Liver (tissue), 9 donors: Measurements from ENCODE around the gene MOV10L1. TPM values are rescaled to one million over a fixed set of nuclear protein-coding genes. Genes with fewer than 3 reads are reported as not detected.
A peak's percentile ranks its signal among the peaks of the same experiment; 100 is the strongest.

Experiments used
- DNase-seq: peaks from one replicate; pipeline ENCODE4 v3.0.0-alpha.2; 2017; ENCODE audit warnings: low spot score
- H3K27ac ChIP-seq, 2 donors: one replicate each; pipeline ENCODE4 v1.7.0; 2013; ENCODE audit warnings: inconsistent platforms in 2 of 2, low read length in 2 of 2, control low read depth in 1 of 2, low read depth in 1 of 2, mild to moderate bottlenecking in 1 of 2
- H3K27me3 ChIP-seq, 4 donors: one replicate each; pipeline versions ENCODE4 v1.6.1 to v1.7.0; 2013; ENCODE audit warnings: low read length in 3 of 4, inconsistent platforms in 1 of 4, mild to moderate bottlenecking in 1 of 4, moderate library complexity in 1 of 4; ENCODE audit not compliant: control insufficient read depth in 4 of 4, insufficient read depth in 4 of 4
- H3K36me3 ChIP-seq, 4 donors: one replicate each; pipeline versions ENCODE4 v1.6.1 to v1.7.0; 2013; ENCODE audit warnings: low read length in 3 of 4, mild to moderate bottlenecking in 3 of 4, low read depth in 1 of 4, moderate library complexity in 1 of 4; ENCODE audit not compliant: control insufficient read depth in 4 of 4, insufficient read depth in 3 of 4
- H3K4me1 ChIP-seq, 4 donors: one replicate each; pipeline versions ENCODE4 v1.6.1 to v1.7.0; 2013; ENCODE audit warnings: low read length in 3 of 4, mild to moderate bottlenecking in 3 of 4, moderate library complexity in 1 of 4; ENCODE audit not compliant: control insufficient read depth in 4 of 4, insufficient read depth in 4 of 4
- H3K4me3 ChIP-seq, 3 donors: one replicate each; pipeline versions ENCODE4 v1.6.1 to v1.7.0; 2013; ENCODE audit warnings: low read length in 3 of 3, control low read depth in 1 of 3, low read depth in 1 of 3, mild to moderate bottlenecking in 1 of 3
- H3K9ac ChIP-seq, 2 donors: one replicate each; pipeline ENCODE4 v1.7.0; 2013; ENCODE audit warnings: low read length in 2 of 2, mild to moderate bottlenecking in 2 of 2, moderate library complexity in 2 of 2, control low read depth in 1 of 2, low read depth in 1 of 2
- H3K9me3 ChIP-seq, 4 donors: one replicate each; pipeline versions ENCODE4 v1.6.1 to v1.7.0; 2013; ENCODE audit warnings: low read length in 3 of 4; ENCODE audit not compliant: control insufficient read depth in 4 of 4
- CTCF ChIP-seq: fragments of 150-350 bp; IDR thresholded peaks from 2 replicates; pipeline ENCODE4 v1.5.1; 2017; ENCODE audit warnings: improper control_type of control experiment, low read depth, low read length; ENCODE audit not compliant: missing input control
- EGR1 ChIP-seq, 2 donors: IDR thresholded peaks; 2 replicates each; pipeline ENCODE4 v1.6.1; 2016 to 2018; ENCODE audit warnings: antibody characterized with exemption in 2 of 2, low read depth in 2 of 2
- FOXA1 ChIP-seq: IDR thresholded peaks from 2 replicates; pipeline ENCODE4 v1.6.1; 2016; ENCODE audit warnings: antibody characterized with exemption
- FOXA2 ChIP-seq: IDR thresholded peaks from 2 replicates; pipeline ENCODE4 v1.6.1; 2016; ENCODE audit warnings: antibody characterized with exemption
- HNF4G ChIP-seq: IDR thresholded peaks from 2 replicates; pipeline ENCODE4 v1.6.1; 2016; ENCODE audit warnings: antibody characterized with exemption
- JUND ChIP-seq, 2 donors: IDR thresholded peaks; 2 replicates each; pipeline ENCODE4 v1.6.1; 2016; ENCODE audit warnings: antibody characterized with exemption in 2 of 2
- MAX ChIP-seq: IDR thresholded peaks from 2 replicates; pipeline ENCODE4 v1.6.1; 2016; ENCODE audit warnings: antibody characterized with exemption
- NR2F2 ChIP-seq: IDR thresholded peaks from 2 replicates; pipeline ENCODE4 v1.6.1; 2016; ENCODE audit warnings: antibody characterized with exemption
- RAD21 ChIP-seq, 2 donors: IDR thresholded peaks; 2 replicates each; pipeline ENCODE4 v1.6.1; 2016; ENCODE audit warnings: antibody characterized with exemption in 2 of 2, mild to moderate bottlenecking in 2 of 2
- RXRA ChIP-seq, 2 donors: IDR thresholded peaks; 2 replicates each; pipeline ENCODE4 v1.6.1; 2017 to 2018; ENCODE audit warnings: antibody characterized with exemption in 2 of 2, mild to moderate bottlenecking in 1 of 2
- TAF1 ChIP-seq: conservative IDR thresholded peaks from 2 replicates; pipeline ENCODE4 v1.6.1; 2016; ENCODE audit warnings: antibody characterized with exemption, mild to moderate bottlenecking
- YY1 ChIP-seq: IDR thresholded peaks from 2 replicates; pipeline ENCODE4 v1.6.1; 2016; ENCODE audit warnings: antibody characterized with exemption, mild to moderate bottlenecking
- ZBTB33 ChIP-seq: IDR thresholded peaks from 2 replicates; pipeline ENCODE4 v1.6.1; 2016; ENCODE audit warnings: antibody characterized with exemption
- WGBS: extraction: QIAGEN DNeasy Blood & Tissue Kit; methylation state at CpG from one replicate; pipeline ENCODE4 v1.1.7; 2013; 5-methylcytosine and 5-hydroxymethylcytosine counted together
- polyA plus RNA-seq, 2 donors: library from polyadenylated mRNA; stranded (reverse) in 1 of 2; unstranded in 1 of 2; fragments of 200-250 nt in 1 of 2; fragments of >200 nt in 1 of 2; fragmentation: Nextera tagmentation in 1 of 2; extraction: Ambion mirVana in 1 of 2; gene quantifications; one replicate each; pipeline versions ENCODE4 v1.2.1 to v1.2.3, GENCODE V29; 2013 to 2015
- total RNA-seq, 2 donors: library from RNA; depleted of rRNA; stranded (reverse); fragments of >200 nt; gene quantifications; one replicate each; pipeline ENCODE4 v1.2.3, GENCODE V29; 2014
- TF ChIP-seq, protein P1 (sequence below): IDR thresholded peaks from 2 replicates; pipeline ENCODE4 v1.6.1; 2016; ENCODE audit warnings: antibody characterized with exemption
- donor health status: healthy.
- donor health status: healthy.
- donor health status: healthy.
- donor health status: healthy.
- donor health status: healthy.

The MOV10L1 gene
- total and polyA plus RNA-seq, 4 donors: 0.07 to 0.47 (median 0.17) TPM

DNA sequence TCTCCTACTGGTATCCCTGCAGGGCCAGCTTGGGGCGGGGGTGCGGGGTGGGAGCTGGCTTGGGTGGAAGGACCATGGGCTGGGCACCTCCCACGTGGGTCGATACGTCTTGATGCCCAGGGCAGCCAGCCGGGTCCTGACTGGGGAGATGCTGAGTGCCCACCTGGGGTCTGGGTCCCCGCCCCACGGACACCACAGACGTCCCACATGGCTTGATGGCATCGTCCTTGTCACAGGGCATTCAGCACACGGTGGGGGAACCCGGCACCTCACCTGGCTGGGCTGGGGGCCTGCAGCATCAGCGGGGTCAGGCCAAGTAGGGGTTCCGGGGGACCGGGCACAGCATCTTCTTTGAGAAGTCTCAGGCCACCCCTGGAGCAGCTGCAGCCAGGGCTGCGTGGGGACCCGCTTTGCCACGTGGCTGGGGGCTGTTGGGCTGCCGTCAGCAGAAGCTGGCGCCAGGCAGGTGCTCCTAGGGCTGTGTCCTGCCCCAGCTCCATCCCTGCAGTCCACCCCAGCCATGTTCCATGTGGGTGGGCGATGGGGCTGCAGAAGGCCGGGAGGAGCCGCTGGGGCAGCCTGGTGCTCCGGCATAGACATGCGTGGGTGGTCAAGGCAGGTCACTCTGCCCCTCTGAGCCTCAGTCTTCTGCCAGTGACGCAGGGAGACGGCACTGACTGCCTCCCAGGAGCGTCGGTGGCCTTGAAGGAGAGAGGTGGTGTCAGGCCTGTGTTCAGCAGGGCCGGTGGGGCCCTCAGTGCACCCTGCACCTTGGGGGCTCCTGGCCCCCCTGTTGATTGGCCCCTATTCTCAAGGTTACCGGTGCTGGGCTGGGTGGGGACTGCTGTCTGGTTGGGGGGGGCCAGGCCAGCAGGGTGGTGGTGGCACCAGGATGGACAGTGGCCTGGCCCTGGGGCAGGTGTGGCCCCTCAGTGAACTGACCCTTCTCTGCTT lies 119.4 kb downstream of the MOV10L1 start:
- Histone ChIP-seq H3K4me1 (peaks cover 5 to 63% (median 43%) of the 10 kb centered on the region in 4 donors), H3K9ac (no peak overlapping the region), H3K9me3 (no peaks in the 10 kb centered on the region), H3K27ac (no peak overlapping the region), H3K36me3 (peaks cover 15 to 47% (median 26%) of the 10 kb centered on the region in 4 donors), H3K4me3 (no peak overlapping the region), H3K27me3 (no peaks in the 10 kb centered on the region)
- 73% methylated on average over 31 of the region's 31 CpGs for WGBS
- TF ChIP-seq FOXA1: no peak
- TF ChIP-seq JUND (IDR thresholded peaks at IDR 0.05): no peak
- no peak for TF ChIP-seq ZBTB33
- DNase-seq: no peak

DNA sequence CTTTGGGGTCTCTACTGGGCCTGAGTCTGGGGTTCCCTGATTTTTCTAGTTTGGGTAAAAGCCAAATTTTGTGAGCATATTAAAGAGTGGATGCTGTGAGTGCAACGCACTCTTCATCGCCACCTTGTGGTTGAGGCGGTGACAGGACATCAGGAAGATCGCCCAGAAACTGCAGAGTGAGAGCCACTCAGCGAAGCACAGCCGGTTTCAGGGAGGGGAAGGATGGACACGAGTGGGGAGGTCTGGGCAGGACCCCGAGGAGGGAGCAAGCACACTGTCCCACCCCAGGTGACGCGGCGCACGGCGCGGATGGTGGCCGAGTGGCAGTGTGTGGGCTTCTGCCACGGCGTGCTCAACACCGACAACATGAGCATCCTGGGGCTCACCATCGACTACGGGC lies 120.1 kb downstream of the MOV10L1 start:
- Histone ChIP-seq H3K27ac (no peak overlapping the region), H3K9me3 (no peaks in the 10 kb centered on the region), H3K4me1 (peaks cover 4 to 56% (median 38%) of the 10 kb centered on the region in 4 donors), H3K36me3 (peaks cover 18 to 52% (median 27%) of the 10 kb centered on the region in 4 donors), H3K27me3 (no peaks in the 10 kb centered on the region), H3K9ac (no peak overlapping the region), H3K4me3 (no peak overlapping the region)
- DNase-seq: peak; percentile 67
- TF ChIP-seq CTCF (peak; percentile 76), TAF1 (no peak), RAD21 (IDR thresholded peaks at IDR 0.05) (peak; percentile 77 to 88), JUND (IDR thresholded peaks at IDR 0.05) (no peak)
- 63% methylated on average over 20 of the region's 20 CpGs for WGBS

GRCh38 chr22:50210378-50211139 lies 120.8 kb downstream of the MOV10L1 start:
- no peak for DNase-seq
- peaks cover 18 to 57% (median 31%) of the 10 kb centered on the region in 4 donors for H3K36me3 ChIP-seq

More at GRCh38 chr22:50210378-50211139, 120.8 kb downstream of the MOV10L1 start:
- peaks cover 3 to 52% (median 36%) of the 10 kb centered on the region in 4 donors for H3K4me1 ChIP-seq
- H3K27me3 ChIP-seq: no peaks in the 10 kb centered on the region
- WGBS: 83% methylated on average over 32 of the region's 32 CpGs
- H3K9ac ChIP-seq: no peak overlapping the region
- no peak overlapping the region for H3K4me3 ChIP-seq
- H3K27ac ChIP-seq: no peak overlapping the region
- no peak for TF ChIP-seq JUND (IDR thresholded peaks at IDR 0.05)
- TF ChIP-seq MAX: no peak
- no peak for TF ChIP-seq YY1
- no peak for TF ChIP-seq FOXA2
- TF ChIP-seq, protein P1, sequence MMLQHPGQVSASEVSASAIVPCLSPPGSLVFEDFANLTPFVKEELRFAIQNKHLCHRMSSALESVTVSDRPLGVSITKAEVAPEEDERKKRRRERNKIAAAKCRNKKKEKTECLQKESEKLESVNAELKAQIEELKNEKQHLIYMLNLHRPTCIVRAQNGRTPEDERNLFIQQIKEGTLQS: no peak
- no peak for TF ChIP-seq TAF1
- TF ChIP-seq NR2F2: no peak
- no peak for TF ChIP-seq ZBTB33
- TF ChIP-seq RXRA (IDR thresholded peaks at IDR 0.05): no peak
- TF ChIP-seq FOXA1: no peak
- no peak for TF ChIP-seq CTCF
- TF ChIP-seq HNF4G: no peak
- TF ChIP-seq RAD21 (IDR thresholded peaks at IDR 0.05): no peak
- no peak for TF ChIP-seq EGR1 (IDR thresholded peaks at IDR 0.05; ENCODE audit: low read depth in 2 of 2)
- no peaks in the 10 kb centered on the region for H3K9me3 ChIP-seq
